Tibial nerve (tissue), 4 donors: ENCODE measurements around the gene ABCF2. TPM values are rescaled to one million over a fixed set of nuclear protein-coding genes. Genes with fewer than 3 reads are reported as not detected.

Experiments used
- DNase-seq, 2 donors: peaks; one replicate each; pipeline ENCODE4 v3.0.0-alpha.2; 2019; ENCODE audit warnings: low spot score in 2 of 2
- H3K27ac ChIP-seq, 4 donors: fragments of 200-600 bp; sonication (generic) in 3 of 4; one replicate each; pipeline ENCODE4 v1.5.1; 2017 to 2019; ENCODE audit warnings: mild to moderate bottlenecking in 1 of 4
- H3K27me3 ChIP-seq, 2 donors: fragments of 200-600 bp; sonication (generic) in 1 of 2; one replicate each; pipeline versions ENCODE4 v1.5.1 to v1.6.0; 2017 to 2019
- H3K36me3 ChIP-seq, 3 donors: fragments of 200-600 bp; sonication (generic); one replicate each; pipeline ENCODE4 v1.5.1; 2018 to 2019
- H3K4me1 ChIP-seq, 4 donors: fragments of 200-600 bp; sonication (generic) in 3 of 4; one replicate each; pipeline ENCODE4 v1.5.1; 2017 to 2019
- H3K4me3 ChIP-seq, 4 donors: fragments of 200-600 bp; sonication (generic) in 3 of 4; one replicate each; pipeline ENCODE4 v1.5.1; 2017 to 2019; ENCODE audit warnings: mild to moderate bottlenecking in 1 of 4, moderate library complexity in 1 of 4
- H3K9me3 ChIP-seq, 4 donors: fragments of 200-600 bp; sonication (generic) in 3 of 4; one replicate each; pipeline ENCODE4 v1.5.1; 2017 to 2019
- CTCF ChIP-seq, 5 experiments: fragments of 200-600 bp in 3 of 5; fragments of 450-650 bp in 2 of 5; sonication (generic) in 3 of 5; IDR thresholded peaks; one replicate each; pipeline ENCODE4 v1.5.1; 2016 to 2019; ENCODE audit warnings: antibody characterized with exemption in 5 of 5, mild to moderate bottlenecking in 3 of 5, moderate library complexity in 2 of 5
- EP300 ChIP-seq, 2 donors: sonication (generic); formaldehyde crosslinking; IDR thresholded peaks; one replicate each; pipeline ENCODE4 v1.6.1; 2017; ENCODE audit warnings: antibody characterized with exemption in 2 of 2, mild to moderate bottlenecking in 1 of 2
- POLR2A ChIP-seq, 2 donors: fragments of 450-650 bp; IDR thresholded peaks; one replicate each; pipeline ENCODE4 v1.6.1; 2017; ENCODE audit warnings: antibody characterized with exemption in 2 of 2, mild to moderate bottlenecking in 2 of 2, moderate library complexity in 2 of 2
- WGBS, 2 donors: methylation state at CpG; one replicate each; pipeline ENCODE4 v1.1.5; 2018; 5-methylcytosine and 5-hydroxymethylcytosine counted together
- total RNA-seq, 4 donors: library from RNA; depleted of rRNA; stranded (reverse); fragments of >200 nt; gene quantifications; one replicate each; pipeline ENCODE4 v1.1.0, GENCODE V29; 2016

ABCF2 gene
- total RNA-seq, 4 donors from 2014 or later = 34.3 to 72.9 (median 34.9) TPM

- no peak for TF ChIP-seq EP300 (IDR thresholded peaks at IDR 0.05)
- no peak for TF ChIP-seq POLR2A (IDR thresholded peaks at IDR 0.05)
- no peak for TF ChIP-seq CTCF (IDR thresholded peaks at IDR 0.05)
- no peak overlapping the region for H3K4me3 ChIP-seq
- WGBS, 2 donors = 76 to 80% methylated on average over 12 of the region's 12 CpGs
- H3K36me3 ChIP-seq = no peaks in the 10 kb centered on the region
- H3K9me3 ChIP-seq = no peaks in the 10 kb centered on the region
- H3K4me1 ChIP-seq = no peaks in the 10 kb centered on the region
- peaks cover 0 to 11% of the 10 kb centered on the region in 2 donors for H3K27me3 ChIP-seq
- no peak overlapping the region for H3K27ac ChIP-seq
- no peak for DNase-seq
These were observed 35.5 kb downstream of the ABCF2 start for GRCh38 chr7:151191544-151191943.

- TF ChIP-seq CTCF (IDR thresholded peaks at IDR 0.05) (no peak), EP300 (IDR thresholded peaks at IDR 0.05) (no peak), POLR2A (IDR thresholded peaks at IDR 0.05) (no peak)
- Histone ChIP-seq H3K4me1 (no peaks in the 10 kb centered on the region), H3K27me3 (peaks cover 0 to 11% of the 10 kb centered on the region in 2 donors), H3K36me3 (no peaks in the 10 kb centered on the region), H3K9me3 (no peaks in the 10 kb centered on the region), H3K27ac (no peak overlapping the region), H3K4me3 (no peak overlapping the region)
- no peak for DNase-seq
- WGBS, 2 donors = 73 to 82% methylated on average over 4 of the region's 4 CpGs
These were observed 38.0 kb downstream of the ABCF2 start for GRCh38 chr7:151189038-151189437.

- no peak overlapping the region for H3K4me3 ChIP-seq
- WGBS, 2 donors = 51 to 68% methylated on average over 5 of the region's 5 CpGs
- TF ChIP-seq POLR2A (IDR thresholded peaks at IDR 0.05) (no peak), EP300 (IDR thresholded peaks at IDR 0.05) (no peak), CTCF (IDR thresholded peaks at IDR 0.05) (no peak)
These were observed 38.8 kb downstream of the ABCF2 start for GRCh38 chr7:151188252-151188542.

GRCh38 chr7:151187409-151188251 is 39.4 kb downstream of the ABCF2 start:
- Histone ChIP-seq H3K4me3 (no peak overlapping the region), H3K36me3 (no peaks in the 10 kb centered on the region), H3K4me1 (no peaks in the 10 kb centered on the region), H3K9me3 (no peaks in the 10 kb centered on the region), H3K27ac (no peak overlapping the region), H3K27me3 (peaks cover 0 to 11% of the 10 kb centered on the region in 2 donors)
- DNase-seq = no peak
- 79 to 80% methylated on average over 8 to 18 of the region's 22 CpGs for WGBS, 2 donors
- no peak for TF ChIP-seq EP300 (IDR thresholded peaks at IDR 0.05)
- no peak for TF ChIP-seq CTCF (IDR thresholded peaks at IDR 0.05)
- TF ChIP-seq POLR2A (IDR thresholded peaks at IDR 0.05) = no peak

More at GRCh38 chr7:151188252-151188542, 38.8 kb downstream of the ABCF2 start:
- no peaks in the 10 kb centered on the region for H3K36me3 ChIP-seq
- DNase-seq = no peak
- no peaks in the 10 kb centered on the region for H3K4me1 ChIP-seq
- H3K27me3 ChIP-seq = peaks cover 0 to 11% of the 10 kb centered on the region in 2 donors
- H3K27ac ChIP-seq = no peak overlapping the region
- H3K9me3 ChIP-seq = no peaks in the 10 kb centered on the region

GRCh38 chr7:151186640-151187408 is 40.2 kb downstream of the ABCF2 start, which contains the start of gene ASB10:
Gene ASB10, minus strand, starts transcription at chr7:151187250. Its CDS starts 120 bp downstream, at chr7:151187130.
- H3K4me3 ChIP-seq = no peak within 1 kb of the TSS
- peaks cover 0 to 11% of the 10 kb centered on the region in 2 donors for H3K27me3 ChIP-seq
- H3K36me3 ChIP-seq = no peaks in the 10 kb centered on the region
- no peak within 1 kb of the TSS for H3K27ac ChIP-seq
- 55 to 70% methylated on average over 15 to 22 of the region's 22 CpGs for WGBS, 2 donors
- TF ChIP-seq POLR2A (IDR thresholded peaks at IDR 0.05) (no peak), CTCF (IDR thresholded peaks at IDR 0.05) (no peak), EP300 (IDR thresholded peaks at IDR 0.05) (no peak)
- no peaks in the 10 kb centered on the region for H3K4me1 ChIP-seq
- H3K9me3 ChIP-seq = no peaks in the 10 kb centered on the region
- DNase-seq = no peak
